T47D (cell line): ENCODE data around the gene ADSS1.

ENCODE experiments used
- DNase-seq, 2 experiments: peaks; one replicate each; pipeline versions ENCODE4 v3.0.0 to v3.0.0-alpha.2; 2011 to 2012; ENCODE audit warnings: low read depth in 1 of 2, low spot score in 1 of 2
- JUND ChIP-seq: IDR thresholded peaks from 2 replicates; pipeline ENCODE4 v1.6.1; 2012; ENCODE audit warnings: low read depth
- in situ Hi-C: cut with HindIII; loops from 2 replicates; pipeline ENCODE4 v1.10.0; 2016; ENCODE audit warnings: low sequenced_read_pairs, low pct_unique_long_range_greater_than_20kb

Gene ADSS1

DNA sequence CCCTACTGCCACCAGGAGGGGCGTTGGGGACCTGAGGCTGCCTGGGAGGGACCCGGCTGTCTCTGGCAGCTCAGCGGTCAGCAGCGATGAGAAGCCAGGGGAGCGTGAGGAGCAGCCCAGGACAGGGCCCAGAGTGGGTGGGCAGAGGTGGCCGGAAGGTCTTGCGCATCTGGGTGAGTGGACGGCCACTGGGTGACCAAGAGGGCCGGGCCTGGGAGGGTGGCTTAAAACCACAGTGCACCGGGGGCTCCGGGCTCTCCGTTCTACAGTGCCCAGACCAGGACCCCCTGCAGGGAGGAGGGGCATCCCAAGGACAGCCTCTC, 24.6 kb upstream of the ADSS1 start:
- no peak for DNase-seq

DNA sequence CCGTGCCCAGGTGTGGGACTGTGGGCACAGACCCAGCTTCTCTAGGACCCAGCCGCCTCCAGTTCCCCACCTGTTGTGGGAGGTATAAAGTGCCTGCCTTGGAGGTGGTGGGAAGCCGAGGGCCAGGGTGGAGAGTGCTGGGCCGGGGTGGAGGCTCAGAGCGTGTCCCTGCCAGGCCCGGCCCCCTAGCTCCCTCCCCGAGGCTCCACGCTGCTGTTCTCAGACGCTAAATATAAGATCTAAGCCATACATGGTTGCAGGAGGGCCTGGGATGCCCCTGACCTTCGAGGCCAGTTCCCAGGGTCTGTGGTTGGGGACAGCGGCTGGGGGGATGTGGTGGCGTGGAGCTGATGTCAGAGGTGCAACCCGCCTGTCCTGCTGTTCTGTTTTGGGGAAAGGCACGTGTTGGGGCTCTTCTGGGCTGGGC, 23.8 kb upstream of the ADSS1 start:
- in situ Hi-C loops, result no loop called here
- DNase-seq, result no peak
- no peak for TF ChIP-seq JUND

More for the DNA sequence above, 24.6 kb upstream of the ADSS1 start:
- TF ChIP-seq JUND, result no peak
- in situ Hi-C loops, result no loop called here

DNA sequence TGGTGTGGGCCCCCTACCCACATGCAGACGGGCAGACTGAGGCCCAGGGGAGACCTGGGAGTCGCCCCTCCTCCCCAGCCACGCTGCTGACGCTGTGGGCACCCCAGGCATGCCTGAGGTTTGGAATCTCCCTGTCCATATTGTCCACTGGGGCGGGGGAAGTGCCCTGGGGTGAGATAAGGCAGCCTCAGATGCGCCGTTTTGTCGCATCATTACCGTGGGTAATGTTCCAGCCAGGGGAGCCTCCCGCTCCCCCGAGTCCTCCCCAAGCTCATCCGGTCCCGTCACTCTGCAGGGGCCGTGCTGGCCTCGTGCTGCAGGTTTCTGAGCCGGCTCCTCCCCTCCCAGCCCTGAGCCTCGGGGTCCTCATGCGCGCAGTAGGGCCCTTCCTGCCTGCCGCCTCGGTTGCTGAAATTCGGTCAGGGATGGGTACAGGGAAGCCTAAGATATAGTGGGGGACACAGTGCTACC, 23.2 kb upstream of the ADSS1 start:
- in situ Hi-C loops, result no loop called here

DNA sequence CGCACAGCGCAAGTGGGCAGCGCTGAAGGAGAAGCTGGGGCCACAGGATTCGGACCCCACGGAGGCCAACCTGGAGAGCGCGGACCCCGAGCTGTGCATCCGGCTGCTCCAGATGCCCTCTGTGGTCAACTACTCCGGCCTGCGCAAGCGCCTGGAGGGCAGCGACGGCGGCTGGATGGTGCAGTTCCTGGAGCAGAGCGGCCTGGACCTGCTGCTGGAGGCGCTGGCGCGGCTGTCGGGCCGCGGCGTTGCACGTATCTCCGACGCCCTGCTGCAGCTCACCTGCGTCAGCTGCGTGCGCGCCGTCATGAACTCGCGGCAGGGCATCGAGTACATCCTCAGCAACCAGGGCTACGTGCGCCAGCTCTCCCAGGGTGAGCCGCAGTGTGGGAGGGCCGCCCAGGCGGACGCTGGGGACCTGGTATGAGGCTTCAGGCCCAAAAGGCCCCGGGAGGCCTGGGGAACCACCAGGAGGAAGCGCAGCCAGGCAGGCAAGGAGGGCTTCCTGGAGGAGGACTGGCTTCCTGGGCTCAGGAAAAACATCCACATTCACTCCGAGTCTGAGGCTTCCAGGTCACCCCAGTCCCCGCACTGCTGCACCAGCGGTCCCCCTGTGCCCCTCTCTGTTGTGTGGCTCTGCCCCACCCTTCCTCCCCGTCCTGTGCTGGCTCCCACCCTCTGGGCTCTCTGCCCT, 22.5 kb upstream of the ADSS1 start:
- TF ChIP-seq JUND, result no peak
- DNase-seq, result no peak
- in situ Hi-C loops, result no loop called here

More for the DNA sequence above, 23.2 kb upstream of the ADSS1 start:
- DNase-seq, result no peak
- TF ChIP-seq JUND, result no peak

DNA sequence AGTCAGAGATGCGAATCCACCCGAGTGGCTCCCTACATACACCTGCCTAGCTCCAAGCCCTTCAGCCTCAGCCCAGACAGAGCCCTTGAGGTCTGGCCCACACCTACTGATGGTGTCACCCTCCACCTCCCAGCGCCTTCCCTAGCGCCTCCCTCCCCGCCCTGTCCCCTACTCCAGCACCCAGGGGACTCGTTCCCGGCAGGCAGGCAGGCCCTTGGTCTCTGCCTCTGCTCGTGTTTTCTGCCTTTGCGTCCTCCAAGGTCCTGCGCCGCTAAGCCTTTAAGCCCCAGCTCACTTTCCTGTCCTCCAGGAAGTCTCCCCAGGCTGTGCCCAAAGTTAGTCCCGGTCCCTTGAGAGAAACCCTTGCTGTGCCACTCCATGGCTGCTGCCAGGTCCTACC, 21.9 kb upstream of the ADSS1 start:
- DNase-seq, result no peak
- no peak for TF ChIP-seq JUND
- in situ Hi-C loops, result no loop called here

DNA sequence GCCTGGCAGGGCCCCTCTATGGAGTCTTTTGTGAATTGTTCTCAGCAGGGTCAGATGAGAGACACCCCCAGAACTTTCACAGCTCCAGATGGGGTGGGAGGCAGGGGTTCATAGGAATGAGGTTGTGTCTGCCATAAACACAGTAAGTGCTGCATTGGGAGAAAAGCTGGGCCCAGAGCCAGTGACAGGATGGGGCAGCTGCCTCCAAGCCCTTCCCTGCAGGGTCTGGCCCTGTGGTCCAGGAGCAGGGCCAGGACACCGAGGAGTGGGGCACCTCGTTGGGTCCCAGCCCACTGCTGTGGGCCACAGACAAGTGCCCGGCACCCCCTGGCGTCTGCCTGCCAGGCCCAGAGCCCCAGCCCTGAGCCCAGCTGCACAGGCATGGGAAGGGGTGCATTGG, 21.4 kb upstream of the ADSS1 start:
- in situ Hi-C loops, result no loop called here
- no peak for TF ChIP-seq JUND
- no peak for DNase-seq

DNA sequence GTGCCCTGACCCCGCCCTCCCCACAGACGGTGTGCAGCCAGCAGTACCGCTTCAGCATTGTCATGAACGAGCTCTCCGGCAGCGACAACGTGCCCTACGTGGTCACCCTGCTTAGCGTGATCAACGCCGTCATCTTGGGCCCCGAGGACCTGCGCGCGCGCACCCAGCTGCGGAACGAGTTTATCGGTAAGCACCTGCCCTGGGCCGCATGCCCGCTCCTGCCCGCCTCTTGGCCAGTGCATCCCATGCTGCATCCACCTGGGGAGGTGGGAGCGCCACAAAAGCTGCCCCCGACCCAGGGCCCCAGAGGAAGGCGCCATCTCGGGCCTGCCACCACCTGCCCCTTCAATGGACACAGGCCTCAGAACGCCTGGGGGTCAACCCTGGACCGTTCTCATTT, 20.8 kb upstream of the ADSS1 start:
- no peak for DNase-seq
- in situ Hi-C loops, result no loop called here
- TF ChIP-seq JUND, result no peak

DNA sequence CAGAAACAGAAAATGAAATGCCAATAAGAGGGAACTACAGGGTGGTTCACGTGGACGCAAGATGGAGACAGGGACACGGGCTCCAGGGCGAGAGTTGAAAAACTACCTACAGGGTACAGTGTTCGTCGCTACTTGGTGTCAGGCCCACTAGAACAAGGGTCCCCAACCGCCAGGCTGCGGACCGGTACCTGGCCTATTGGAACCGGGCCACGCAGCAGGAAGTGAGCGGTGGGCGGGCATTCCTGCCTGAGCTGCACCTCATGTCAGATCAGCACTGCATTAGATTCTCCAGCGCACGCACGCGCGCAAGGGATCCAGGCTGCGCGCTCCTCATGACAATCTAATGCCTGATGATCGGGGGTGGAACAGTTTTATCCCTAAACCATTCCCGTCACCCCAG, 19.8 kb upstream of the ADSS1 start:
- TF ChIP-seq JUND, result no peak
- in situ Hi-C loops, result no loop called here
- DNase-seq, result no peak

DNA sequence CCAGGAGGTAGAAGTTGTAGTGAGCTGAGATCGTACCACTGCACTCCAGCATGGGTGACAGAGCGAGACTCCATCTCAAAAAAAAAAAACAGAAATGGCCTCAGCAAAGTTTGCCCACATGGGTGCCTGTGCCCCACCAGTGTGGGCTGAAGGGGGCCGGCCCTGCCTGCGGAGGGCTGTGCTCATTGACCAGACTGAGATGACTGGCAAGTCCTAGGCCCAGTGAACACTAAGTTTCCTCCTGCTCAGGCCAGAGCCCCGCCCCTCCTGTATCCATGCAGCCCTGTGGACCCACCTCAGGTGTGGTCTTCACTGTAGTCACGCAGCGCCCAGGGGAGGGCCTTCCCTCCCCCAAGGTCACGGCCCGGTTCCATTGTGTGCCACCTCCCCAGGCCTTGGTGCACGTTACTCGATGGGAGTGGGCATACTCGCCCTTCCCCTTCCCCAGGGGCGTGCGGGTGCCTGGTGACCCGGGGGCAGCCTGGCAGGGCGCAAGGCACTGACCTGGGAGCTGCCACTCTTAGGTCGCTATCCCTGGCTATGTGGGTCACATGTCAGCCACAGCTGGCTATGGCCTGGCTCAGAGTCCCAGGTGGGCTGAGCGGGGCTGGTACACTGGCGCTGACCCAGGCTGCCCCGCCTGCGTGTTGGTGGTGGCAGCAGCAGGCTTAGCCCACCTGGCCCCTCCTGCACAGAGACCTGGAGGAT, 18.5 kb upstream of the ADSS1 start:
- no peak for TF ChIP-seq JUND
- peak in 1 of 2 experiments; percentile 53 for DNase-seq
- in situ Hi-C loops, result no loop called here

DNA sequence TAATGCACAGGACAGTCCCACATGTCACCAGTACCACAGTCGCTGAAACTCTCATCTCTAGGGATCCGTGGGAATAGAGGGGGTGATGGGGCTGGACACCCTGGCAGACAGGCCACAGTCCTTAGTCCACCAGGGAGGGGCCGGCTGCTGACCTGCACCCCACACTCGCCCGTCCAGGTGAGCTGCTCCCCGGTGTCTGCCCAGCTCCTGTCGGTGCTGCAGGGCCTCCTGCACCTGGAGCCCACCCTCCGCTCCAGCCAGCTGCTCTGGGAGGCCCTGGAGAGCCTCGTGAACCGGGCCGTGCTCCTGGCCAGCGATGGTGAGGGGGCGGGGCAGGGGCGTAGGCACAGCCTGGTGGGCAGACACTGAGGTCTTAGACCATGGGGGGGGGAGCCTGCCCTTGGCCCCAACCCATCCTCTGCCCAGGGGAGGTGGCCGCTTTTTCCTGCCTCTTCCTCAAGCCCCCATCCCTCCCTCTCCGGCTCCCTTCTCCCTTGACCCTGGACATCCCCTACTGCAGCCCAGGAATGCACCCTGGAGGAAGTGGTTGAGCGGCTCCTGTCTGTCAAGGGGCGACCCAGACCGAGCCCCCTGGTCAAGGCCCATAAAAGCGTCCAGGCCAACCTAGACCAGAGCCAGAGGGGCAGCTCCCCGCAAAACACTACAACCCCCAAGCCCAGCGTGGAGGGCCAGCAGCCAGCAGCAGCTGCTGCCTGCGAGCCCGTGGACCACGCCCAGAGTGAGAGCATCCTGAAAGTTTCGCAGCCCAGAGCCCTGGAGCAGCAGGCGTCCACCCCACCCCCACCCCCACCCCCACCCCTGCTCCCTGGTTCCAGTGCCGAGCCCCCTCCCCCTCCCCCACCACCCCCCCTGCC, 17.1 kb upstream of the ADSS1 start:
- DNase-seq, result no peak
- in situ Hi-C loops, result no loop called here
- no peak for TF ChIP-seq JUND

DNA sequence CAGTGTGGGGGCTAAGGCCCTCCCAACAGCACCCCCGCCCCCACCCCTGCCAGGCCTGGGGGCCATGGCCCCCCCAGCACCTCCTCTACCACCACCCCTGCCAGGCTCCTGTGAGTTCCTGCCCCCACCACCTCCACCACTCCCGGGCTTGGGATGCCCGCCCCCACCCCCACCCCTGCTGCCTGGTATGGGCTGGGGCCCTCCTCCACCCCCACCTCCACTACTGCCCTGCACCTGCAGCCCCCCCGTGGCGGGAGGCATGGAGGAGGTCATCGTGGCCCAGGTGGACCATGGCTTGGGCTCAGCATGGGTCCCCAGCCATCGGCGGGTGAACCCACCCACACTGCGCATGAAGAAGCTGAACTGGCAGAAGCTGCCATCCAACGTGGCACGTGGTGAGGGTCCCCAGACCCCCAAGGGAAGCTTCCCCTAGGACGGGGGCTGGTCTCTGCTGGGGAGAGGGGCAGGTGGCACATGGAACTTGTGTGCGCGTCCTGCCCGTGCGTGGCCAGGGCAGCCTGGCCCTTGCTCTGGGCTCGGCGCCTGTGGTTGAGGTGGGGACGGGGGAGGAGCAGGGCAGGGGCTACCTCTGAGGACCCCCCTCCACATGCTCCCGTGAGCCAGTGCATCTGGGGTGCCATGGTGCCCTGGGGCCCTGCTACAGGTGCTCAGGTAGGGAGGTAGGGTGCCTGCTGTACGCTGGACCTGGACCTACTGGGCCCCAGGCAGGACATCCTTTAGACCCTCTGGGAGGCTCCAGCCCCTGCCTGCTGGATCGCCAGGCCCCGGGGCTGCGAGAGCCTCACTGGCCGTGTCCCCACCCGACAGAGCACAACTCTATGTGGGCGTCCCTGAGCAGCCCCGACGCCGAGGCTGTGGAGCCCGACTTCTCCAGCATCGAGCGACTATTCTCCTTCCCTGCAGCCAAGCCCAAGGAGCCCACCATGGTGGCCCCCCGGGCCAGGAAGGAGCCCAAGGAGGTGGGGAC, 16.1 kb upstream of the ADSS1 start:
- in situ Hi-C loops, result no loop called here
- DNase-seq, result no peak
- TF ChIP-seq JUND, result no peak

DNA sequence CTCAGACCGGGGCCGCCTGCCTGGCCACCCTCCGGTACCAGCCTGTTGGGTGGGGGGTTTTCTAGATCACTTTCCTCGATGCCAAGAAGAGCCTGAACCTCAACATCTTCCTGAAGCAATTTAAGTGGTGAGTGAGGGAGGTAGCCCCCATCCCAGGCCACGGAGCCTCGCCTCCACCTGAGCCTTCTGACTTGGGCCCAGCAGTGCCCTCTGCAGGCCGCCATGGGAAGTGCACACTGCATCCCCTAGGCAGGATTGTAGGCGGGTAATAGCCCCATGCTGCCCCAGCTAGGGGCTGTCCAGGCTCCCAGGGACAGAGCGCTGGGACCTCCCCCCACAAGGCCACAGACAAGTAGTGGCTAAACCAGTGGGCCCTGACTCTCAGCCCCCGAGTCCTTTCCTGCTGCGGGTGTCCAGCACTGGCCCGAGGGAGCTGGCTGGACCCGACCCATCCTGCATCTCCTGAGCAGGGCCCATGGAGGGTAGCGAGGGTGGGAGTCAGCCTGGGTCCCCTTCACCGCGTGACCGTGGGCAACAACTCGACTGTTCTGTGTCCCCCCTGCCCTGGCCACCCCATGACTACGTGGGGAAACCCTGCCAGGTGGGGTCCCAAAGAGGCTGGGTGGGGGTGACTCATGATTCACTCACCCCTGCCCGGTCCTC, 15.3 kb upstream of the ADSS1 start:
- DNase-seq, result peak; percentile 74 to 98
- in situ Hi-C loops, result no loop called here
- no peak for TF ChIP-seq JUND
